WTC11 (cell line): ENCODE results near the gene YIF1A. TPM values are rescaled to one million over a fixed set of nuclear protein-coding genes. Genes with fewer than 3 reads are reported as not detected.

Experiments used
- ATAC-seq: fragments of 200-7000 bp; cut with Tn5 transposase; 2 replicates; pipeline ENCODE4 v1.10.0; 2021; ENCODE audit warnings: mild to moderate bottlenecking, moderate library complexity
- CTCF ChIA-PET: fragments of 300-600 bp; sonication (Branson Sonifier 250); formaldehyde crosslinking; loops from one replicate; lab custom pipeline; 2021; ENCODE audit warnings: antibody characterized with exemption; lab: Charles Lee
- POLR2A ChIA-PET: fragments of 350-600 bp; sonication (Branson Sonifier 250); formaldehyde crosslinking; loops from one replicate; lab custom pipeline; 2021; ENCODE audit warnings: antibody characterized with exemption; lab: Charles Lee
- DNase-seq: peaks from one replicate; pipeline ENCODE4 v3.0.0; 2021; ENCODE audit warnings: low spot score
- H3K27ac Mint-ChIP-seq: 2 replicates; pipeline ENCODE4 v1.8.0; 2021; ENCODE audit warnings: mixed read lengths
- H3K27me3 Mint-ChIP-seq: 2 replicates; pipeline ENCODE4 v1.8.0; 2021; ENCODE audit warnings: low read depth, mild to moderate bottlenecking, moderate library complexity, mixed read lengths
- H3K36me3 Mint-ChIP-seq: 2 replicates; pipeline ENCODE4 v1.8.0; 2021; ENCODE audit warnings: mixed read lengths
- H3K4me1 Mint-ChIP-seq: 2 replicates; pipeline ENCODE4 v1.8.0; 2022; ENCODE audit warnings: mixed read lengths
- H3K4me3 Mint-ChIP-seq: 2 replicates; pipeline ENCODE4 v1.8.0; 2021; ENCODE audit warnings: mild to moderate bottlenecking, moderate library complexity, mixed read lengths
- H3K9me3 Mint-ChIP-seq: 2 replicates; pipeline ENCODE4 v1.8.0; 2021; ENCODE audit warnings: mixed read lengths
- CDX4 ChIP-seq: fragments of 250-450 bp; sonication (Bioruptor Pico); IDR thresholded peaks from 2 replicates; pipeline ENCODE4 v1.9.0; 2021; ENCODE audit warnings: moderate library complexity, mild to moderate bottlenecking, inconsistent platforms, borderline replicate concordance
- CREM ChIP-seq: sonication (generic); formaldehyde crosslinking; IDR thresholded peaks from 2 replicates; pipeline ENCODE4 v1.8.1; 2022; ENCODE audit warnings: mild to moderate bottlenecking, missing genetic modification reagents, moderate library complexity
- E2F5 ChIP-seq: sonication (generic); formaldehyde crosslinking; IDR thresholded peaks from 2 replicates; pipeline ENCODE4 v1.8.1; 2022; ENCODE audit warnings: mild to moderate bottlenecking, moderate library complexity, missing genetic modification reagents
- ERG ChIP-seq: fragments of 250-450 bp; sonication (Bioruptor Pico); IDR thresholded peaks from 2 replicates; pipeline ENCODE4 v1.8.0; 2021; ENCODE audit warnings: mild to moderate bottlenecking
- FOXK1 ChIP-seq: sonication (generic); formaldehyde crosslinking; IDR thresholded peaks from 2 replicates; pipeline ENCODE4 v1.8.0; 2022; ENCODE audit warnings: mild to moderate bottlenecking, moderate library complexity, missing genetic modification reagents
- GABPB1 ChIP-seq: sonication (generic); formaldehyde crosslinking; IDR thresholded peaks from 2 replicates; pipeline ENCODE4 v1.8.1; 2023; ENCODE audit warnings: mild to moderate bottlenecking, missing genetic modification reagents
- IRF1 ChIP-seq: sonication (generic); formaldehyde crosslinking; IDR thresholded peaks from 2 replicates; pipeline ENCODE4 v1.8.0; 2023; ENCODE audit warnings: missing genetic modification reagents
- IRF2 ChIP-seq: sonication (generic); formaldehyde crosslinking; IDR thresholded peaks from 2 replicates; pipeline ENCODE4 v1.8.0; 2022; ENCODE audit warnings: low read depth, missing genetic modification reagents, borderline replicate concordance
- JAZF1 ChIP-seq: fragments of 250-450 bp; sonication (Bioruptor Pico); IDR thresholded peaks from 2 replicates; pipeline ENCODE4 v1.9.0; 2021; ENCODE audit warnings: moderate library complexity, mild to moderate bottlenecking, inconsistent platforms
- MXD4 ChIP-seq: fragments of 250-450 bp; sonication (Bioruptor Pico); IDR thresholded peaks from 2 replicates; pipeline ENCODE4 v1.8.0; 2021; ENCODE audit warnings: mild to moderate bottlenecking, moderate library complexity, borderline replicate concordance
- SMAD3 ChIP-seq: sonication (generic); formaldehyde crosslinking; IDR thresholded peaks from 2 replicates; pipeline ENCODE4 v1.8.0; 2022; ENCODE audit warnings: missing genetic modification reagents, mild to moderate bottlenecking, borderline replicate concordance
- SMAD4 ChIP-seq: sonication (generic); formaldehyde crosslinking; IDR thresholded peaks from 2 replicates; pipeline ENCODE4 v1.8.0; 2022; ENCODE audit warnings: mild to moderate bottlenecking, missing genetic modification reagents
- USF2 ChIP-seq: sonication (generic); formaldehyde crosslinking; IDR thresholded peaks from 2 replicates; pipeline ENCODE4 v1.8.1; 2023; ENCODE audit warnings: mild to moderate bottlenecking, missing genetic modification reagents, moderate library complexity
- ZNF263 ChIP-seq: sonication (generic); formaldehyde crosslinking; IDR thresholded peaks from 2 replicates; pipeline ENCODE4 v1.8.1; 2022; ENCODE audit warnings: low read depth, mild to moderate bottlenecking, moderate library complexity, missing genetic modification reagents
- ZNF317 ChIP-seq: sonication (generic); formaldehyde crosslinking; IDR thresholded peaks from 2 replicates; pipeline ENCODE4 v1.8.1; 2023; ENCODE audit warnings: low read depth, mild to moderate bottlenecking, moderate library complexity, missing genetic modification reagents, borderline replicate concordance
- ZNF671 ChIP-seq: fragments of 250-450 bp; sonication (Bioruptor Pico); IDR thresholded peaks from 2 replicates; pipeline ENCODE4 v1.8.0; 2021; ENCODE audit warnings: mild to moderate bottlenecking
- total RNA-seq: library from RNA; stranded (reverse); gene quantifications from 3 replicates; pipeline ENCODE4 v1.2.3, GENCODE V29; 2021
- TF ChIP-seq, protein P1 (sequence below): sonication (generic); formaldehyde crosslinking; IDR thresholded peaks from 2 replicates; pipeline ENCODE4 v1.8.0; 2022; ENCODE audit warnings: mild to moderate bottlenecking, missing genetic modification reagents
- TF ChIP-seq, protein P2 (sequence below): sonication (generic); formaldehyde crosslinking; IDR thresholded peaks from 2 replicates; pipeline ENCODE4 v1.8.0; 2022; ENCODE audit warnings: missing genetic modification reagents

The YIF1A gene
- total RNA-seq, 1 experiment from 2014 or later, result 86.9 TPM

- no peak for TF ChIP-seq CDX4
- no peak for TF ChIP-seq JAZF1 (CRISPR knock-in tag)
- peak; percentile 79 for TF ChIP-seq GABPB1 (CRISPR knock-in tag)
- TF ChIP-seq ZNF263 (CRISPR knock-in tag), result no peak
- TF ChIP-seq FOXK1 (CRISPR knock-in tag), result 0 out of 2 replicates have a peak, but pooled peaks have one; percentile 10
- no peak for TF ChIP-seq MXD4
- TF ChIP-seq USF2 (CRISPR knock-in tag), result 0 out of 2 replicates have a peak, but pooled peaks have one; percentile 24
- TF ChIP-seq SMAD3 (CRISPR knock-in tag), result no peak
- TF ChIP-seq ERG (CRISPR knock-in tag), result no peak
- TF ChIP-seq ZNF317 (CRISPR knock-in tag), result peak; percentile 47; the same call in 1 of the 2 replicates
- TF ChIP-seq CREM (CRISPR knock-in tag), result 0 out of 2 replicates have a peak, but pooled peaks have one; percentile 39
- no peak for TF ChIP-seq IRF2 (CRISPR knock-in tag)
Observed at GRCh38 chr11:66336234-66337102, 47.5 kb upstream of the YIF1A start, which contains the start of gene RIN1 (continued).

GRCh38 chr11:66335531-66336233, 46.7 kb upstream of the YIF1A start:
- H3K27ac Mint-ChIP-seq, result no peak overlapping the region
- no peaks in the 10 kb centered on the region for H3K36me3 Mint-ChIP-seq
- peak; percentile 38 for ATAC-seq
- CTCF ChIA-PET, result interaction anchor here (0.5 to 8.7 kb wide), 22 partner anchors 9 to 291 kb away, joined by 3 to 319 read pairs (median 5); partner anchors contain the start of genes BRMS1, CD248, RAB1B and YIF1A
- peaks cover 16% of the 10 kb centered on the region for H3K4me1 Mint-ChIP-seq
- TF ChIP-seq ZNF671 (no peak), E2F5 (CRISPR knock-in tag) (peak; percentile 49; the same call in 1 of the 2 replicates), IRF1 (CRISPR knock-in tag) (0 out of 2 replicates have a peak, but pooled peaks have one; percentile 29), SMAD4 (CRISPR knock-in tag) (no peak)
- TF ChIP-seq, protein P1, sequence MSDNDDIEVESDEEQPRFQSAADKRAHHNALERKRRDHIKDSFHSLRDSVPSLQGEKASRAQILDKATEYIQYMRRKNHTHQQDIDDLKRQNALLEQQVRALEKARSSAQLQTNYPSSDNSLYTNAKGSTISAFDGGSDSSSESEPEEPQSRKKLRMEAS (CRISPR knock-in tag), result 0 out of 2 replicates have a peak, but pooled peaks have one; percentile 22
- TF ChIP-seq, protein P2, sequence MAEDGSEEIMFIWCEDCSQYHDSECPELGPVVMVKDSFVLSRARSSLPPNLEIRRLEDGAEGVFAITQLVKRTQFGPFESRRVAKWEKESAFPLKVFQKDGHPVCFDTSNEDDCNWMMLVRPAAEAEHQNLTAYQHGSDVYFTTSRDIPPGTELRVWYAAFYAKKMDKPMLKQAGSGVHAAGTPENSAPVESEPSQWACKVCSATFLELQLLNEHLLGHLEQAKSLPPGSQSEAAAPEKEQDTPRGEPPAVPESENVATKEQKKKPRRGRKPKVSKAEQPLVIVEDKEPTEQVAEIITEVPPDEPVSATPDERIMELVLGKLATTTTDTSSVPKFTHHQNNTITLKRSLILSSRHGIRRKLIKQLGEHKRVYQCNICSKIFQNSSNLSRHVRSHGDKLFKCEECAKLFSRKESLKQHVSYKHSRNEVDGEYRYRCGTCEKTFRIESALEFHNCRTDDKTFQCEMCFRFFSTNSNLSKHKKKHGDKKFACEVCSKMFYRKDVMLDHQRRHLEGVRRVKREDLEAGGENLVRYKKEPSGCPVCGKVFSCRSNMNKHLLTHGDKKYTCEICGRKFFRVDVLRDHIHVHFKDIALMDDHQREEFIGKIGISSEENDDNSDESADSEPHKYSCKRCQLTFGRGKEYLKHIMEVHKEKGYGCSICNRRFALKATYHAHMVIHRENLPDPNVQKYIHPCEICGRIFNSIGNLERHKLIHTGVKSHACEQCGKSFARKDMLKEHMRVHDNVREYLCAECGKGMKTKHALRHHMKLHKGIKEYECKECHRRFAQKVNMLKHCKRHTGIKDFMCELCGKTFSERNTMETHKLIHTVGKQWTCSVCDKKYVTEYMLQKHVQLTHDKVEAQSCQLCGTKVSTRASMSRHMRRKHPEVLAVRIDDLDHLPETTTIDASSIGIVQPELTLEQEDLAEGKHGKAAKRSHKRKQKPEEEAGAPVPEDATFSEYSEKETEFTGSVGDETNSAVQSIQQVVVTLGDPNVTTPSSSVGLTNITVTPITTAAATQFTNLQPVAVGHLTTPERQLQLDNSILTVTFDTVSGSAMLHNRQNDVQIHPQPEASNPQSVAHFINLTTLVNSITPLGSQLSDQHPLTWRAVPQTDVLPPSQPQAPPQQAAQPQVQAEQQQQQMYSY (CRISPR knock-in tag), result 0 out of 2 replicates have a peak, but pooled peaks have one; percentile 33
- no peak for DNase-seq
- no peaks in the 10 kb centered on the region for H3K9me3 Mint-ChIP-seq
- peak overlapping the region; percentile 82 for H3K4me3 Mint-ChIP-seq
- POLR2A ChIA-PET, result interaction anchor here (0.5 to 2.5 kb wide), 6 partner anchors 9 to 46 kb away, joined by 3 to 20 read pairs (median 4); partner anchors contain the start of genes BRMS1 and YIF1A
- no peaks in the 10 kb centered on the region for H3K27me3 Mint-ChIP-seq
